Muscle of arm (tissue), 14 donors: Measurements from ENCODE around the gene RHD. TPM values are rescaled to one million over a fixed set of nuclear protein-coding genes. Genes with fewer than 3 reads are reported as not detected.
A peak's percentile ranks its signal among the peaks of the same experiment; 100 is the strongest.
"Not testable (repeated sequence)": the region's sequence is repeated elsewhere in the genome, so short reads cannot be mapped to it uniquely, and the experiment has no call there.

ENCODE experiments used
- DNase-seq: peaks from one replicate; pipeline ENCODE4 v3.0.0-alpha.2; 2013
- long read RNA-seq, 11 donors: transcript quantifications; one replicate each; lab custom pipeline, GENCODE V29; 2026
- polyA plus RNA-seq, 12 donors: library from polyadenylated mRNA; unstranded; fragments of 120-200 nt; gene quantifications; one replicate each; pipeline ENCODE4 v1.2.1, GENCODE V29; 2013; ENCODE audit not compliant: insufficient read length in 12 of 12

Gene RHD
- polyA plus RNA-seq: 1 to 10 TPM in 1 of 12 donors, under 1 TPM in 9, not detected in 2; 0.14 to 1.1 (median 0.71) TPM
- long read RNA-seq, donor 1, partial matches to known transcripts: 10 of 11 reads
- long read RNA-seq, donor 1, other reads (novel, unspliced or antisense): 0 of 11 reads
- long read RNA-seq, donor 2, partial matches to known transcripts: 5 of 5 reads
- long read RNA-seq, donor 2, other reads (novel, unspliced or antisense): 0 of 5 reads
- long read RNA-seq, donor 3: 0 reads
- long read RNA-seq, donor 4: 0 reads
- long read RNA-seq, donor 5: 0 reads
- long read RNA-seq, donor 6: 0 reads
- long read RNA-seq, donor 7: 0 reads
- long read RNA-seq, donor 8: 0 reads
- long read RNA-seq, donor 9, partial matches to known transcripts: 0 of 1 reads
- long read RNA-seq, donor 9, other reads (novel, unspliced or antisense): 0 of 1 reads
- long read RNA-seq, donor 10: 0 reads
- long read RNA-seq, donor 11: 0 reads

DNA sequence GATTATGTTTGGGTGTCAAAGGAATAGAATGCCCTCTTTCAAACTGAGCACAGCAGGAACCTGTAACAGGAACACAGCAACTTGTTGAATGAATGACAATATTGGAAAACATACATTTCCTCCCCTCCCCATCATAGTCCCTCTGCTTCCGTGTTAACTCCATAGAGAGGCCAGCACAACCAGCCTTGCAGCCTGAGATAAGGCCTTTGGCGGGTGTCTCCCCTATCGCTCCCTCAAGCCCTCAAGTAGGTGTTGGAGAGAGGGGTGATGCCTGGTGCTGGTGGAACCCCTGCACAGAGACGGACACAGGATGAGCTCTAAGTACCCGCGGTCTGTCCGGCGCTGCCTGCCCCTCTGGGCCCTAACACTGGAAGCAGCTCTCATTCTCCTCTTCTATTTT is at the start of gene RHD:
Gene RHD, plus strand, starts transcription at position 272 of the 400 bp plus-strand sequence. Its CDS starts 39 bp downstream, at position 311.
- not testable (repeated sequence) for DNase-seq

DNA sequence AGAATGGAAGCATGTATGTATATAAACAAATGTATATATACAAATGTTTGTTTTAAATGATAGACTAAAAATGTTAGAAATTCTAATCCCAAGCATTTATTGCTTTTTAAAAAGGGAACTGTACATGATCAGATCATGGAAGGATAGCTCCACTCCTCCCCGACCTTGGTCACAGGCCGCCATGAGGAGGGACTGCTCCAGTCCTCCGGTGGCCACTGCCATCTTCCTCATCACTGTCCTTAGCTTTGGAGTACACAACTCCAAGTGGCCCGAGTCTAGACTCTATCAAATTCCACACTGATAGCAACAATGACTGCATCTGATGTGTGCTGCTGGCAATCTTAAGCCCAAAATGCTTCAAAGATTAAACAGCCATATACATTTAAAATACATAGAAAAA is 49.7 kb upstream of the RHD start:
- no peak for DNase-seq

DNA sequence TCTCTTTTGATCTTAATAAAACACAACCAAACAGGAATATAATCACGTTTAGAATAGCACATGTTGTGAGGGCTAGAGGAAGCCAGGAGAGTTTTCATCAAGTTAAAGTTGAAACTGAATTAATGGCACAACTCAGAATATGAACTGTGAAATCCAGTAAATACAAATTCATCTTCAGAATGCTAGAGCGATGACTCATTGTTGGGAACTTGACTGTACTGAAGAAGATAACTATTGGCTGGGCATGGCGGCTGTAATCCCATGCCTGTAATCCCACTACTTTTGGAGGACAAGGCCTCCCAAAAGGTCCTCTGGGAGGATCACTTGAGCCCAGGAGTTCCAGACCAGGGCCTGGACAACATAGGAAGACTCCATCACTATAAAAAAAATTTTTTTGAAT is 48.8 kb upstream of the RHD start:
- no peak for DNase-seq

DNA sequence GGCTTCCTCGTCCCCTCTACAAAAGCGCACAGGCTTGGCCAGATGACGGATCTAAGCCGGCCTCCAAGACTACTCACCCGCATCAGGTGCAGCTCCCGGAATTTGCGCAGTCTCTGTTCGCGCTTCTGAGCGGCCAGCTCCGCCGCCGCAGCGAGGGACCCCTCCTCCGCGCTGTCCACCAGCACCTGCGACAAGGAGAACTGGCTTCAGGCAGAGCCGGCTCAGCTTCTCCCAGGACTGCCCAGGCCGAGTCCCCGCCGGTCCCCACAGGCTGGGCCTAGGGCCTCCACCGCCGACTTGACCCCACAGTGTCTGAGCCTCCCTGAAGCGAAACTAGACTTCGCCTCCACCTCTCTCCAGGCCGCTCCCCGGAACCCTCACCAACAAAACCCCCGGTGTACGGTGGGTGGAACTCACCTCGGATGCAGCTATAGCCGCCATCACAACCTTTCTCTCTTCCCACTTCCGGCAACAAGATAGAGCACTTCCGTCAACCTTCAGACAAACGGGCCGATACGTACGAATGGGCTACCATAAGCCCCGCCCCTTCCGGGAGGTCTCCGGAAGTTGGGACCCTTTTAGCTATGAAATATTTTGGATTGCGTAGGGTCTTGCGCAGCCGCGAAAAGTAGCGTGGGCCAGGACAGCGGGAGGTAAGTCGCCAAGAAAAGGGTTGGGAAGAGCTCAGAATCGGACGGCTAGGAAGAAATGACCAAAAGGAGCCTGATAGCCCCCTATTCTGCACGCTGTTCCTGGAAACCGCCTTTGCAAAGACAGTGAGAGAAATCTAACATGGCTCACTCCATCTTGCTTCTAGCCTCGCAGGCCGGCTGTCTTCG is 40.1 kb upstream of the RHD start, which contains the start of gene SYF2:
Gene SYF2, minus strand, starts transcription at position 476 of the 839 bp plus-strand sequence. Its CDS starts 35 bp downstream, at position 441.
- peak; percentile 96 for DNase-seq

DNA sequence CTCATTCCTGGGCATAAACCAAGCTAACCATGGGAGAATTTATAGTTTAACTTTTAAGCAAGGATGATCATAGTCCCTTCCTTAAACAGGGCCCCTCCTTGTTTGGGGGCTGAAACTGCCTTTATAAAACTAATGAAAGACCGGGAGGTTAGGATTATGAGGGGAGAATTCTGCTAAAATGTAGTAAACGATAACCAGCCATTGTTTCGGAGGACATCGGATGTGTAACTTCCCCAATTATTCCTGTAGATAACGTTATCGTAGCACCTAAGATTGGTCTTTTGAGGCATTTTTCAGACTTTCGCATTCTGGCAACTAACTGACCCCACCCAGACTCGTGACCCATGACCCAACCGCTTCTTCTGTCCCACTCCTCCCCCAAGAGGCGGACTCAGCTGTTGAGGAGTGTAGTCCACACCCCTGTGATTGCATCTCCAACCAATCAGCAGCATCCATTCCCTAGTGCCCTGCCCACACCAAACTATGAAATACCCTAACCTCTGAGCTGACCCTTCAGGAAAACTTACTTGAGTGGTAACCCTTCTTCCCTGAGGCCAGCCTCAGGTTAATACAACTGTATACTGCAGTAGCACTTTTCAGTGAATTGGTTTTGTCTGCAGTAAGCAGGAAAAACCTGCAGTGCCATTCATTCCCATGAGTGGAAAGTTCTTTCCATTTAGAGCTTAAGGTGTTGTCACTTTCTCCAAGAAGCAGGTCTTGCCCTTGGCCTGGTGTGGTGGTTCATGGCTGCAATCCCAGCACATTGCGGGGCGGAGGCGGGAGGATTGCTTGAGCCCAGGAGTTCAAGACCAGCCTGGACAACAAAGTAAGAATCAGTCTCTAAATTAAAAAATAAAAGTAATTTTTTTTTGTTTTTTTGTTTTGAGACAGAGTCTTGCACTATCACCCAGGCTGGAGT is 39.2 kb upstream of the RHD start:
- DNase-seq: peak; percentile 78

DNA sequence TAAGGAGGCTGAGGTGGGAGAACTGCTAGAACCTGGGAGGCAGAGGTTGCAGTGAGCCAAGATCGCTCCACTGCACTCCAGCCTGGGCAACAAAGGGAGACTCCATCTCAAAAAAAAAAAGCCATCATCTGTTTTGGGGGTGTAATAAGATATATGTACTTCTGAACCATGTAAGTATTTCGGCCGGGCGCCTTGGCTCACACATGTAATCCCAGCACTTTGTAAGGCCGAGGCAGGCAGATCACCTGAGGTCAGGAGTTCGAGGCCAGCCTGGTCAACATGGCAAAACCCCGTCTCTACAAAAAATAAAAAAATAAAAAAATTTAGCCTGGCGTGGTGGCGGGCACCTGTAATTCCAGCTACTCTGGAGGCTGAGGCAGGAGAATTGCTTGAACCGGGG is 36.9 kb upstream of the RHD start:
- not testable (repeated sequence) for DNase-seq

DNA sequence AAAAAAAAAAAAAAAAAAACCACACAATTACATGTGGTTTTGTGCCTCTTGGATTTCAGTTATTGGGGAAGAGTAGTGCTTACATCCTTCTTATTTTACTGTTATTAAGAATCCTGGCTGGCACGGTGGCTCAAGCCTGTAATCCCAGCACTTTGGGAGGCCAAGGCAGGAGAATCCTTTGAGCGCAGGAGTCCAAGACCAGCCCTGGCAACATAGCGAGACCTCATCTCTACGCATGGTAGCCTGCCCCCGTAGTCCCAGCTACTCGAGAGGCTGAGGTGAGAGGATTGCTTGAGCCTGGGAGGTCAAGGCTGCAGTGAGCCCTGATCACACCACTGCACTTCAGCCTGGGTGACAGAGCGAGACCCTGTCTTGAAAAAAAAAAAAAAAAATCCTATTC is 36.0 kb upstream of the RHD start:
- not testable (repeated sequence) for DNase-seq

DNA sequence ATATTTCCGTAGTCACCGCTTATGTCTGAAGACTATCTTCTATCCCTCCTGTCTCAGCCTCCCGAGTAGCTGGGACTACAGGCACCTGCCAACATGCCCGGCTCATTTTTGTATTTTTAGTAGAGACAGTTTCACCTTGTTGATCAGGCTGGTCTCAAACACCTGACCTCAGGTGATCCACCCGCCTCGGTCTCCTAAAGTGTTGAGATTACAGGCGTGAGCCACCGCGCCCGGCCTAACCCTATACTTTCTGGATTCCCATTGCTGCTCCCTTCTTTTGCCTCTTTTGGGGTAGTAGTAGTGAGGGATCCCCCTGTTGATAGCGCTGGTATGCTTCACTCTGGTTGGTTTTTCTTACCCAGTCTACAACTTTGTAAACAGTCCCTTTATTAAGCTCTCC is 34.3 kb upstream of the RHD start:
- no peak for DNase-seq

DNA sequence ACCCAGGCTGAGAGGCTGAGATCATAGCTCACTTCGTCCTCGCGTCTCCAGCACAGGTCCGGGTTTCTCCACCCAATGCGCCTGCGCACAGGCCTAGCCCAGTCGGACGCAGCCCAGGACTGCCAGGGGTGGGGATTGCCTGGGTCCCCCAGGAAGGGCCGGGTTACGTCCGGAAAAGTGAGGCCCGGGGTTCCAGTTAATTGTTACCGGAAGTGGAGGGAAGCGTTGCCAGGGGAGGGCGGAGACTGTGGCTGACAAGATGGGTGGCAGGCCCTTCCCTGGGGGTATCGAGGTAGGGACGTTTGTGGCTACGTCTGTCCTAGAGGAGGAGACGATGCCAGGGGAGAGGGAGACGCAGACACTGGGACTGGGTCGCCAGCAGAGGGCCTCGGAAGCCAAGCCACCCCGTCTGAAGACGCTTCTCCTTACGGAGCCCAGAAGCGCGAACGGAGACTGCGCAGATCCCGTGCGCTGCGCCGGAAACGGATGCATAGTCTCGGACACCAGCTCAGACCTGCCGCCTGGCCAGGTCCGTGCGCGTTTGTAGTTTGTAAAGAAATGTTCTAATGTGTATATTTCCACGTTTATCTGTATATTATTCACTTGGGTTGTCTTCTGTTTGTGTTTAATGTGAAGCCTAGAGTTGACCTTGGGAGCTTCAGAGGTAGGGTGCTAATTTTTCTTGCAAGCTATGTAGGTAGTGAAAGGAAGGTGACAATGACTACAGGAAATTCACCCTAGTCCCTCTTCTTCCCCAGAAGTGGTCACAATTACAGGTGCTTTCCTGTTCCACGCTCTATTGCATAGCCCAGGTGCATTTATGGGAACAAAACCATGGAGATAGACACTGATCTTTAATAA is 32.4 kb upstream of the RHD start:
- DNase-seq: peak; percentile 95

DNA sequence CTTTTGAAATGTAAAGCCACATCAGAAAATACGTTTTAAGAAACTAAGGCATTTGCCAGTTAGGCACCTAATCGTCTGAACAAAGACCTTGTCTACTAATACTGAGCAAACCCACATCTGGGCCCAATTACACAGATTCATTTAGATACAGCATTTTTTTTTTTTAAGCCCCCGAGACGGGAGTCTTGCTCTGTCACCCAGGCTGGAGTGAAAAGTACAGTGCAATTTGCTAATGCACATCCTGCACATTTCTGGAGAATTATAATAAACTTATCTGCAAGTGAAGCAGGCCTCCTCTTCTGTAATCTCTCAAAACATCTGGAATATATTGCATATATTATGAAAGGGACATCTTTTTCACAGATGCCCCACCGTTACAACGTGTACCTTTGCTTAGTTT is 28.4 kb upstream of the RHD start:
- no peak for DNase-seq

DNA sequence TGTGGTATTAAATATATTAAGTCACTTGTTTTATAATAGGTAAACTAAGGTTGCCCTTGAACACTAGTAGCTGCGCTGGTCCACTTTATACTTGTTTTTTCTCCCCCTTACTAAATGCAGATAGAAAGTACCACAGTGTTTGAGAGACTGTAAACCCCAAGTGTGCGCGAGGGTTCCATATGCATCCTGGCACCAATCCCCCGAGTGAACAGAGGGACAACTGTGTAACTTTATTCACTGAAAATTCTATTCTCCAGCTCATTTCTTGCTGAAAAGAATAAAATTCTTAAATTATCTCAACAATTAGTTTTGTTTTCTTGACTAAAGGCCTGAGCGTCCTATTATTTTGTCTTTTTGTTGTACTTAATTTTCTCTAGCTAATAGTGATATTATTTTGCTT is 26.9 kb upstream of the RHD start:
- DNase-seq: no peak

DNA sequence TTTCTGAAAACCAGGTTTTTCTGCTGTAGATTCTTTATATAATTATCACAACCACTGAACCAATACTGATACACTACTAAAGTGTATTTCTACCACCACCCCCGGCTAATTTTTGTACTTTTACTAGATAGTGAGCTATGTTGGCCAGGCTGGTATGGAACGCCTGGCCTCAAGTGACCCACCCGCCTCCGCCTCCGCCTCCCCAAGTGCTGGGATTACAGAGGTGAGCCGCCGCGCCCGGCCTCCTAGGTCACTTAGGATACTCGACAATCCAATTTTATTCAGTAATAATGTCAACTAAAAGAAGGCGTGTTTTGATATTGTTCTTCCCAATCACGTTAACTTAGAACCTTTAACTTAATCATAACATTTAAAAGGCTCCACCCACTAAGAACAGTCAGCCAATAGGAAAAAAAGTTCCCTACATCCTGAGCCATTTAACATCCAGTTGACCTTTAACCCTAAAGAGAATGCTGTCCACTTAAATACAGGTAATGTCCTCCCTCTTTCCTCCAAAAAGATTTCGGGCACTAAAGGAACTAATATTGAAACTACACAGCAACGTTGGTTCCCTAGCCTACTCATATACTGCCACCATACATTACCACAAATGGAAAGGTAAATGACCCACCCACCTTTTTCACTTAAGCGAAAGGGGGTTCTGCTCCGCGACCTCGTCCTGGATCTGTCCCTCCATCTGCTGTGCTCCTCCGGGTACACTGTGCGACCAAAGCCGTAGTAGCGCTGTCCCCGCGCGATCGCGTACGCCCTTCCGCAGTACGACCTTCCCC is 26.3 kb upstream of the RHD start:
- DNase-seq: no peak

DNA sequence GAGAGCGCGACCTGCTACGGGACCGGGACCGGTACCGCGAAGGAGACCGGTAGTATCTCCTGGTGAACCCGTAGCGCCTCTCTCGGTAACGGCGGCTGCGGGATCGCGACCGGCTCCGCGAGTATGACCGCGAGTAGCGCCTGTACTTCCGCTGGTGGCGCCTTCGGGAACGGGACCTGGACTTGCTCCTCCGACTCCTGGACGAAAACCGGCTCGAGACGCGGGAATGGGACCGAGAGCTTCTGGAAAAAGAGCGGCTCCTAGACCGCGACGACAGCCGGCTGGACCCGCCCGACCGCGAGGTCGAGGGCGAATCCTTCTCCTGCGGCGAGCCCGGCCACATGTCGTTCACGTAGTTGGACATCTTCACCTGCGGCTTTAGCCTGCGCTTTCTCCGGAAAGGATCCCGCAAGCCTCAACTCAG is 25.7 kb upstream of the RHD start:
- DNase-seq: no peak

DNA sequence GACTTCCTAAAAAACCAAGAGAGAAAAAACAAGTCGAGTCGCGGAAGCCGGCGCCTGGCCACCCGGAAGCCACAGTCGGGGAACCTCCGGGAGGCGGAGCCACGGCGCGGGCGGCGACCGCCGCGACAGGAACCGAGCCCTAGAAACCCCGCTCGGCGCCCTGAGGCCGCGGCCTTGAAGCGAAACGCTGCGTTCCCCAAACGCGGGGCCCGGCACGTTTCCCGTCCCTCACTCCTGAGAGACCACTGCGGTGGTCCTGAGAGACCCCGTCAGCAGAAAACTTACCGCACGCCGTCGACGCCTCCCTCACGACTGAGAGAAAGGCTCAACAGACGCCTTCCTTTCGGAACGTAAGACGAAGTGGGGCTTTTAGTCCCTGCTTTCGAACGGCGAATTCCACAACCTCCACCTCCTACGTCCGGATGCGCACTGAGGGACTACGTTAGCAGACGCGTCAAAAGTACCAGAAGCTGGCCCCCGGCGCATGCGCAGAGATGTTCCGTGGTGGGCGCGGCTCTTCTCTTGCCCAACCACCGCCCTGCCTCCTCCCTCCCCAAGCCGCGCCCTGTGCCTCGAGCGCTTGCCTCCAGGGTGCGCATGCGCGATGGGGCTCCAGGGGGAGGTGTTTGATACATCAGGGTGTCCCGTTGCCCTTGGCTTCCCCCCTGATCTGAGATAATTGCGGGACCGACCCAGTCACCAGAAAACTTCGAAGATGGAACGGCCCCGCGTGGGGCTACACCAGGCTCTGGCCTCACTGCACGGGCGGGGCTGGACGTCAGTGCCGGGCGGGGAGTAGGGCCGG is 25.1 kb upstream of the RHD start, which contains the start of gene RSRP1:
Gene RSRP1, minus strand, starts transcription at position 431 of the 805 bp plus-strand sequence. CDS start 491 bp downstream, outside the sequence.
- DNase-seq: peak; percentile 99

DNA sequence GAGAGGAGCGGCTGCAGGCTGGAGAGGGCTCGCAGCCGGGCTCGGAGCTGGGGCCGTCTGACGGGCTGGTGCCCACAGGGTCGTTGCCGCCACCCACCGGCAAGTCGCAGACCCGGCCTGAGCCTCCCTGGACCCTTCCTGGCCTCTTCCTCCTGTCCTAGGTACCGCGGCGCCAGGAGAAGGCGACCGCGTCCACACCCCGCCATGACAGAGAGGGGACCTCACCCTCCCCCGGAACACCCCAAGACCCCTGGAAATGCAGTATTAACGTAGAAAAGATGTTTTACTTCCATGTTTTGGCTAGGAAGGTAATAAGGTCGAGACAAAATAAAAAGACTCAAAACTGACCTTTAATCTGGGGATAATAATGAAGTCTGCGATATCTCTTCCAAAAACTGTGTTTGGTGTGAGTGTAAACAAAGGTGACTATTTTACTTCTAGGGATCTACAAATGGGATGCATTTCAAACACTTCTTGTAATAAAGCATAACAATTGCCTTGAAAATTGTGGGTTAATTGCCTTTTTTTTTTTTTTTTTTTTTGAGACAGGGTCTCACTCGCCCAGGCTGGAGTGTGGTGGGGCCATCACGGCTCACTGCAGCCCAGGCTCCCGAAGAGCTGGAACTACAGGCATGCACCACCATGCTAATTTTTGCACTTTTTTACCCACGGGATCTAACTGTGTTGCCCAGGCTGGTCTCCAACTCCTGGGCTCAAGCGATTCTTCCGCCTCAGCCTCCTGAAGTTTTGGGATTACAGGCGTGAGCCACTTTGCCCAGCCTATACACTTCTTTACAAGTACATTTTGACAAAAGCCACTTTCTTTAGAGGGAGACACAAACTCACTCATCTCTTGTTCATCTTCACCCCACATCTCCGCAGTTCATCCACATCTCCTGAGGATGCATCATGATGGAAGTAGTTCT is 24.2 kb upstream of the RHD start:
- DNase-seq: no peak

DNA sequence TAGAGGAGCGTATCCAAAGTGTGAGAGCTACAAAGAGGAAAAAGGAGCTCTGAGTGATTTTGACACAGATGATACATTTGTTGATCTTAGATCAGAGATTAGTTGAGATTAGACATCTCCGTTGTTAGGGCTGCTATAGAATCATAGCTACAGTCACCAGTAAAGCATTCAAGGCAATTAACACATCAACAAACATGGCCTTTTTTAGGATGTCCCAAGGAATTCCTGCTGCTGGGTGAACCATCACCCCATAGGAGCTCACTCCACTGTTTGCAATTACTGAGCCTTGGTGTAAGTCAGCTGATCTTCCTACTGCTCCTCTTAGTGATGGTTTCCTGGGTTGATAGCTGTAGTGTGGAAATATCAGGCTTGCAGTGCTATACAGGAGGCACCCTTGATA is 18.4 kb upstream of the RHD start:
- DNase-seq: no peak
